Esophagus squamous epithelium (tissue), 4 donors: ENCODE measurements around the gene ZNF761.
"Not testable (repeated sequence)": the region's sequence is repeated elsewhere in the genome, so short reads cannot be mapped to it uniquely, and the experiment has no call there.

Experiments used
- CTCF ChIP-seq, 6 experiments: fragments of 450-650 bp in 4 of 6; fragments of 200-600 bp in 2 of 6; sonication (generic) in 2 of 6; IDR thresholded peaks; one replicate each; pipeline ENCODE4 v1.5.1; 2016 to 2019; ENCODE audit warnings: antibody characterized with exemption in 6 of 6, mild to moderate bottlenecking in 4 of 6, moderate library complexity in 4 of 6
- POLR2A ChIP-seq, 4 donors: fragments of 450-650 bp; IDR thresholded peaks; one replicate each; pipeline ENCODE4 v1.6.1; 2017; ENCODE audit warnings: antibody characterized with exemption in 4 of 4, mild to moderate bottlenecking in 4 of 4, moderate library complexity in 3 of 4

GRCh38 chr19:53423074-53423473, 8.7 kb upstream of the ZNF761 start:
- TF ChIP-seq CTCF, POLR2A (IDR thresholded peaks at IDR 0.05): not testable (repeated sequence)
